ENCODE data around the gene STAB2.

GRCh38 chr12:103640410-103640809 lies 53.3 kb downstream of the STAB2 start:
- TF ChIP-seq CTCF (IDR thresholded peaks at IDR 0.05) (no peak), ZFX (IDR thresholded peaks at IDR 0.05; ENCODE audit: borderline replicate concordance) (no peak)
